Neural cell (in vitro differentiated cells): ENCODE data around the gene FOXS1. TPM values are rescaled to one million over a fixed set of nuclear protein-coding genes. Genes with fewer than 3 reads are reported as not detected.

Experiments
- H2AFZ ChIP-seq: fragments of 200-600, 300-800 bp; sonication (generic), shearing (Covaris generic); 2 replicates; pipeline ENCODE4 v1.6.0; 2014; ENCODE audit warnings: low read depth, mild to moderate bottlenecking, antibody characterized with exemption, low read length, moderate library complexity
- H3F3A ChIP-seq: fragments of 200-600 bp; shearing (Covaris generic); 2 replicates; pipeline ENCODE4 v1.6.1; 2016; ENCODE audit warnings: mild to moderate bottlenecking, moderate library complexity, mixed read lengths, antibody characterized with exemption, low read length; ENCODE audit not compliant: insufficient read depth, poor library complexity, severe bottlenecking
- H3K27ac ChIP-seq: fragments of 200-600, 300-800 bp; sonication (generic), shearing (Covaris generic); 2 replicates; pipeline ENCODE4 v1.5.1; 2014; ENCODE audit warnings: mild to moderate bottlenecking, low read length, moderate library complexity
- H3K27me3 ChIP-seq: fragments of 300-800, 200-600 bp; sonication (generic), shearing (Covaris generic); 2 replicates; pipeline ENCODE4 v1.6.0; 2014; ENCODE audit warnings: mild to moderate bottlenecking, low read depth, low read length, moderate library complexity; ENCODE audit not compliant: insufficient read depth
- H3K36me3 ChIP-seq: fragments of 300-800, 200-600 bp; sonication (generic), shearing (Covaris generic); 2 replicates; pipeline ENCODE4 v1.5.1; 2014; ENCODE audit warnings: mild to moderate bottlenecking, antibody characterized with exemption, low read length, moderate library complexity; ENCODE audit not compliant: insufficient read depth
- H3K4me2 ChIP-seq: fragments of 300-800, 200-600 bp; sonication (generic), shearing (Covaris generic); 2 replicates; pipeline ENCODE4 v1.6.0; 2014; ENCODE audit warnings: mild to moderate bottlenecking, low read length
- H3K4me3 ChIP-seq: fragments of 300-800, 200-600 bp; sonication (generic), shearing (Covaris generic); 2 replicates; pipeline ENCODE4 v1.5.1; 2014; ENCODE audit warnings: mild to moderate bottlenecking, low read length, moderate library complexity
- H3K79me2 ChIP-seq: fragments of 200-600 bp; shearing (Covaris generic); replicated peaks from 2 replicates; pipeline ENCODE4 v1.6.0; 2014; ENCODE audit warnings: mild to moderate bottlenecking, low read length, moderate library complexity; ENCODE audit not compliant: insufficient read depth
- H3K9ac ChIP-seq: fragments of 300-800, 200-600 bp; sonication (generic), shearing (Covaris generic); 2 replicates; pipeline ENCODE4 v1.6.1; 2016; ENCODE audit warnings: mild to moderate bottlenecking, low read length, mixed read lengths
- H3K9me2 ChIP-seq: fragments of 200-600 bp; shearing (Covaris generic); 2 replicates; pipeline ENCODE4 v1.6.1; 2016; ENCODE audit warnings: mild to moderate bottlenecking, low read length, mixed read lengths; ENCODE audit not compliant: insufficient read depth
- H3K9me3 ChIP-seq: fragments of 200-600, 300-800 bp; sonication (generic), shearing (Covaris generic); 2 replicates; pipeline ENCODE4 v1.6.1; 2016; ENCODE audit warnings: mild to moderate bottlenecking, mixed run types, low read length, moderate library complexity, mixed read lengths
- H4K20me1 ChIP-seq: fragments of 200-600 bp; shearing (Covaris generic); 2 replicates; pipeline ENCODE4 v1.6.1; 2016; ENCODE audit warnings: mild to moderate bottlenecking, mixed run types; ENCODE audit not compliant: insufficient read depth
- EP300 ChIP-seq: fragments of 450-650 bp; conservative IDR thresholded peaks from 2 replicates; pipeline ENCODE4 v1.6.1; 2014; ENCODE audit warnings: antibody characterized with exemption, mild to moderate bottlenecking, moderate library complexity; ENCODE audit not compliant: poor library complexity, severe bottlenecking
- EZH2 ChIP-seq: fragments of 200-600, 300-800 bp; shearing (Covaris generic), sonication (generic); IDR thresholded peaks from 2 replicates; pipeline ENCODE4 v1.6.1; 2014; ENCODE audit warnings: antibody characterized with exemption, low read length, borderline replicate concordance, mild to moderate bottlenecking; ENCODE audit not compliant: insufficient read depth, poor library complexity, severe bottlenecking
- MXI1 ChIP-seq: fragments of 450-650 bp; conservative IDR thresholded peaks from 2 replicates; pipeline ENCODE4 v1.6.1; 2014; ENCODE audit warnings: antibody characterized with exemption, mild to moderate bottlenecking; ENCODE audit not compliant: poor library complexity, severe bottlenecking
- POLR2AphosphoS5 ChIP-seq: IDR thresholded peaks from 2 replicates; pipeline ENCODE4 v1.6.1; 2012
- RAD21 ChIP-seq: fragments of 450-650 bp; conservative IDR thresholded peaks from 2 replicates; pipeline ENCODE4 v1.6.1; 2014; ENCODE audit warnings: antibody characterized with exemption, mild to moderate bottlenecking, moderate library complexity
- REST ChIP-seq: IDR thresholded peaks from 2 replicates; pipeline ENCODE4 v1.6.1; 2012; ENCODE audit warnings: borderline replicate concordance
- SMC3 ChIP-seq: fragments of 450-650 bp; conservative IDR thresholded peaks from 2 replicates; pipeline ENCODE4 v1.6.1; 2014; ENCODE audit warnings: antibody characterized with exemption, mild to moderate bottlenecking, moderate library complexity; ENCODE audit not compliant: poor library complexity
- TAF1 ChIP-seq: IDR thresholded peaks from 2 replicates; pipeline ENCODE4 v1.6.1; 2012; ENCODE audit warnings: low read depth
- polyA plus RNA-seq: library from polyadenylated mRNA; depleted of rRNA; stranded (reverse); fragments of >200 nt; gene quantifications from 2 replicates; pipeline ENCODE4 v1.2.3, GENCODE V29; 2014
- TF ChIP-seq, protein P1 (sequence below): fragments of 450-650 bp; IDR thresholded peaks from 2 replicates; pipeline ENCODE4 v1.5.1; 2014; ENCODE audit warnings: antibody characterized with exemption, mild to moderate bottlenecking, moderate library complexity; ENCODE audit not compliant: poor library complexity, severe bottlenecking

FOXS1 gene
- polyA plus RNA-seq, 1 donor from 2014 or later: not detected

DNA sequence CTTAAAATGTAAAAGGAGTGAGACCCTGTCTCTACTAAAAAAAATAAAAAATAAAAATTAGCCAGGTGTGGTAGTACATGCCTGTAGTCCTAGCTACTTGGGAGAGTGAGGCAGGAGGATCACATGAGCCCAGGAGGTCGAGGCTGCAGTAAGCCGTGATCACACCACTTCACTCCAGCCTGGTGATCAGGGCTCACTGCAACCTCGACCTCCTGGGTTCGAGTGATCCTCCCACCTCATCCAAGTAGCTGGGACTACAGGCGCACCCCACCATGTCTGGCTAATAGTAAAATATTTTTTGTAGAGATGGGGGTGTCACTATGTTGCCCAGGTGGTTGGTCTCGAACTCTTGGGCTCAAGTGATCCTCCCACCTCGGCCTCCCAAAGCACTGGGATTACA, 8.1 kb upstream of the FOXS1 start:
- Histone ChIP-seq H4K20me1 (no peaks in the 10 kb centered on the region), H3K36me3 (no peaks in the 10 kb centered on the region), H3K9me2 (no peaks in the 10 kb centered on the region), H3K4me3 (no peak overlapping the region), H2AFZ (no peak overlapping the region), H3K79me2 (no peaks in the 10 kb centered on the region), H3K9me3 (no peaks in the 10 kb centered on the region), H3K4me2 (no peak overlapping the region), H3K9ac (no peak overlapping the region), H3F3A (no peaks in the 10 kb centered on the region), H3K27ac (no peak overlapping the region), H3K27me3 (peaks cover 14% of the 10 kb centered on the region)
- TF ChIP-seq EP300: no peak
- TF ChIP-seq, protein P1, sequence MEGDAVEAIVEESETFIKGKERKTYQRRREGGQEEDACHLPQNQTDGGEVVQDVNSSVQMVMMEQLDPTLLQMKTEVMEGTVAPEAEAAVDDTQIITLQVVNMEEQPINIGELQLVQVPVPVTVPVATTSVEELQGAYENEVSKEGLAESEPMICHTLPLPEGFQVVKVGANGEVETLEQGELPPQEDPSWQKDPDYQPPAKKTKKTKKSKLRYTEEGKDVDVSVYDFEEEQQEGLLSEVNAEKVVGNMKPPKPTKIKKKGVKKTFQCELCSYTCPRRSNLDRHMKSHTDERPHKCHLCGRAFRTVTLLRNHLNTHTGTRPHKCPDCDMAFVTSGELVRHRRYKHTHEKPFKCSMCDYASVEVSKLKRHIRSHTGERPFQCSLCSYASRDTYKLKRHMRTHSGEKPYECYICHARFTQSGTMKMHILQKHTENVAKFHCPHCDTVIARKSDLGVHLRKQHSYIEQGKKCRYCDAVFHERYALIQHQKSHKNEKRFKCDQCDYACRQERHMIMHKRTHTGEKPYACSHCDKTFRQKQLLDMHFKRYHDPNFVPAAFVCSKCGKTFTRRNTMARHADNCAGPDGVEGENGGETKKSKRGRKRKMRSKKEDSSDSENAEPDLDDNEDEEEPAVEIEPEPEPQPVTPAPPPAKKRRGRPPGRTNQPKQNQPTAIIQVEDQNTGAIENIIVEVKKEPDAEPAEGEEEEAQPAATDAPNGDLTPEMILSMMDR: no peak
- no peak for TF ChIP-seq EZH2
- no peak for TF ChIP-seq MXI1
- TF ChIP-seq TAF1: no peak
- no peak for TF ChIP-seq POLR2AphosphoS5
- no peak for TF ChIP-seq REST
- no peak for TF ChIP-seq SMC3
- TF ChIP-seq RAD21: no peak

GRCh38 chr20:31851240-31851955, 6.0 kb upstream of the FOXS1 start:
- peaks cover 14% of the 10 kb centered on the region for H3K27me3 ChIP-seq

More at GRCh38 chr20:31851240-31851955, 6.0 kb upstream of the FOXS1 start:
- Histone ChIP-seq H3K79me2 (no peaks in the 10 kb centered on the region), H3K9me2 (no peaks in the 10 kb centered on the region), H3K36me3 (no peaks in the 10 kb centered on the region), H3K4me3 (no peak overlapping the region), H4K20me1 (no peaks in the 10 kb centered on the region), H3K9ac (no peak overlapping the region), H3K9me3 (no peaks in the 10 kb centered on the region), H3F3A (no peaks in the 10 kb centered on the region), H3K27ac (no peak overlapping the region), H2AFZ (no peak overlapping the region), H3K4me2 (no peak overlapping the region)
- TF ChIP-seq REST (no peak), POLR2AphosphoS5 (no peak), EP300 (no peak), EZH2 (no peak), MXI1 (no peak), RAD21 (no peak), SMC3 (no peak), TAF1 (no peak)
- TF ChIP-seq, protein P1: no peak
